HG03575 (cell line): ENCODE data around the gene KLRG1.

Experiments used
- ATAC-seq: cut with Tn5 transposase; IDR thresholded peaks from one replicate; pipeline ENCODE4 v1.9.1; 2021; ENCODE audit not compliant: unreplicated experiment, insufficient number of reproducible peaks, low FRiP score; ENCODE audit errors: extremely low read depth

Gene KLRG1

DNA sequence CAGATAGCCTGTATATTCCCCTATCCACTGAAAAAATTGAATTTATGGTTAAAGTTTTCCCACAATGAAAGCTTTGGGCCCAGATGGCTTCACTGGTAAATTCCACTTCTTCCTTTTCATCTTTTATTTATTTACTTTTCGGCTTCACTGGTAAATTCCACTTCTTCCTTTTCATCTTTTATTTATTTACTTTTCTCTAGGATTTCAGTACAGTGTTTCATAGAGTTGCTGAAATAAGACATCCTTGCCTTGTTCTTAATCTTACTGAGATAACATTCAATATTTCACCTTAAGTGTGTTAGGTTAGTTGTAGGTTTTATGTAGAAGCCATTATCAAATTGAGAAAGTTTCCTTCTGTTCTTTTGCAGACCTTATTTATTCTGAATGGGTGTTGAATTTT is 18.9 kb upstream of the KLRG1 start:
- no peak for ATAC-seq

DNA sequence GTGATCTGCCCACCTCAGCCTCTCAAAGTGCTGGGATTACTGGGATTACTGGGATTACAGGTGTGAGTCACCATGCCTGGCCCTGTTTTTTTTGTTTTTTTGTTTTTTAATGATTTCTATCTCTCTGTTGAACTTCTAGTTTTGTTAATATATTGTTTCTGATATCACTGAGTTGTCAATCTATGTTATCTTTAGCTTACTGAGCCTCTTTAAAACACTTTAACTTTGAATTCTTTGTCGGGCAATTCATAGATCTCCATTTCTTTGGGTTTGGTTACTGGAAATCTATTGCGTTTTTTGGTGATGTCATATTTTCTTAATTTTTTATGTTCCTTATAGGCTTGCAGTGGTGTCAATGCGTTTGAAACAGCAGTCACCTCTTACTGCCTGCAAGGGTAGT is 9.2 kb upstream of the KLRG1 start:
- ATAC-seq: no peak

DNA sequence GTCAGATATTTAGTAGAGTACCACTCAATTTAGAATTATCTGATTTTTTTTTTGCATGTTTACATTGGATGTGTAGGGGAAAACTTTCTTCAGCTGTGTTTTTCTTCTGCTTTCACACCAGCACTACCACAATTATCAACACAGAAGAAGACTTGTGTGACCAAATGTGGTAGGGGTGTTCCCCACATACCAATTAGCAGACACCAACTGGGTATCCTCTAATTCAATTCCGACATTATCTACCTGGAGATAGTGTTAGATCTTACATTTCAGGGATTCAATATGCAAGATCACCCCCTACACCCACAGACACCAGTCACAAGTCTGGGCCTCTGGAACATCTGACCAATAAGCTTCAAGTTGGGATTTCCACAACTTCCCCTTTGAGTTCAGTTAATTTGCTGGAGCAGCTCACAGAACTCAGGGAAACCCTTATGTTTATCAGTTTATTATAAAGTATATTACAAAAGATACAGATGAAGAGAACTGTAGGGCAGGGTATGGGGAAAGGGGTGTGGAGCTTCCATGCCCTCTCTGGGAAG is 4.1 kb upstream of the KLRG1 start:
- no peak for ATAC-seq

DNA sequence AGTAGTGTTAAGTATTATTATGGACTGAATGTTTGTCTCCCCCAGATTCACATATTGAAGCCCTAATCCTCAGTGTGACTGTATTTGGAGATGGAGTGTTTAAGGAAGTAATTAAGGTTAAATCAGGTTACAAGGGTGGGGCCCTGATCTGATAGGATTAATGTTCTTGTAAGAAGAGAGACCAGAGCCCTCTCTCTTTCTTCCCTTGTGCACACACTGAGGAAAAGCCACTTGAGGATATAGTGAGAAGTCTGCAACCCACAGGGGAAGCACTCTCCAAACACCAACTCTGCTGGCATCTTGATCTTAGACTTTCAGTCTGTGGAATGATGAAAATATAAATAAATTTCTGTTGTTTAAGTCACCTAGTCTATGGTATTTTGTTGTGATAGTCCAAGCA is 2.2 kb upstream of the KLRG1 start:
- ATAC-seq: no peak

DNA sequence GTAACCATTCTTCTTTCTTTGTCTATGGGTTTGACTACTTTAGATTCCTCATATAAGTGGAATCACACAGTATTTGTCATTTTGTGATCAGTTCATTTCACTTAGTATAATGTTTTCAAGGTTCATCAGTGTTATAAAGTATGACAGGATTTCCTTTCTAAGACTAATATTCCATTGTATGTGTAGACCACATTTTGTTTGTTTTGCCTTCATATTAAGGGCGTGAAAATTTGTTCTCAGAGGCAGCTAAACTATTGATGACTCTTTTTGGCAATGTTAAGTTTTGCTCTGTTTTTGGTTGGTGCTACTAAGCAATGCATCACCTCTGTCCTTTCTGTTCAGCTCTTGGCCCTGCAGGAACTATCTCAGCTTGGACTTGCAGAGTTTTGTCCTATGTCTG is 1.7 kb upstream of the KLRG1 start:
- no peak for ATAC-seq

DNA sequence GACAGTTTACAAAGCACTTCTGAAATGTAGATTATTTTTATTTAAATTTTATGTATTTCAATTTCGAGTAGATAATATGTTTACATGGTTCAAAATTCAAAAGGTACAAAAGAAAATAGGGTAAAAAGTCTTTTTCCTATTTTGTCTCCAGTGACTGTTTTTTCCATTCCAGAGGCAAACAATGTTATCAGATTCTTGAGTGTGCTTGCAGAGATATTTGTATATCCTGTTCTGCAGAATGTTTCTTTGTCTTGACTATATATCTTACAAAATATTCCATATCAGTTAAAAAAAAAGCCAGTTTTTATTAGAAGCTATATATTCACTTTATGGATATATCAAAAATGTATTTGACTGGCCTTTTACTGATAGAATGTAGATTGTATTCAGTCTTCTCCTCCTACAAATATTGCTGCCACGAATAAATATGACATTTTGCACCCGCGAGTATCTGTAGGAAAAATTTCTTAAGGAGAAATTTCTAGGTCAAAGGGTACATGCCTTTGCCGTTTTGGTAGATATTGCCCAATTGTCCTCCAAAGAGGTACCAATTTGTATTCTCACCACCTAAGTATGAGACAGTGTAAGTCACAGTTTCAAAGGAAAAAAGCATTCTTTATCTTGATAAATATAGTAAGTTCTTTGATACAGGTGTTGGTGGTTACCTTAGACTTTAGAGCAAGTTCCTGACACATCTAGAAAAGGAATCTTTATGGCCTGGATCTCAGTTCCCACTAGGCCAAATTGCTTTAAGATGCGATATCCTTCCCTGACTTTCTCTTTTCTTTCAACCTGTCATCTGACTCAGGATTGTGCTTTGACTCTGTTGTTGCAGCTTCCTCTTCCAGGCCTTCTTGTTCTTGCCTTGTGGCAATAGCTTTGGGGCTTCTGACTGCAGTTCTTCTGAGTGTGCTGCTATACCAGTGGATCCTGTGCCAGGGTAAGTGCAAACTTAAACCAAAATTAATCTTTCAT is 2.3 kb downstream of the KLRG1 start:
- ATAC-seq: no peak

DNA sequence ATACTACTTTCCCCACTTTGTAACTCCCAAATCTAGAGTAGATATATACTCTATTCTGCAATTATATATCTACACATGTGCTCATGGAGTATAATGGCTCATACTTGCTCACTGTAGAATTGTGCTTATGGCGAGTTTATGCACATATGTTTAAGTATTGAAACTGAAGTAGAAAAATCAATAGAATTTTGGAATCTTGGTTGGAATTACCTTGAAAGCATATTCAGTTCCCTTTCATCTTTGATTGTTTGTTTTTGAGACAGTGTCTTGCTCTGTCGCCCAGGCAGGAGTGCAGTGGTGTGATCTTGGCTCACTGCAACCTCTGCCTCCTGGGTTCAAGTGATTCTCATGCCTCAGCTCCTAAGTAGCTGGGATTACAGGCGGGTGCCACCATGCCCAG is 4.5 kb downstream of the KLRG1 start:
- ATAC-seq: no peak

DNA sequence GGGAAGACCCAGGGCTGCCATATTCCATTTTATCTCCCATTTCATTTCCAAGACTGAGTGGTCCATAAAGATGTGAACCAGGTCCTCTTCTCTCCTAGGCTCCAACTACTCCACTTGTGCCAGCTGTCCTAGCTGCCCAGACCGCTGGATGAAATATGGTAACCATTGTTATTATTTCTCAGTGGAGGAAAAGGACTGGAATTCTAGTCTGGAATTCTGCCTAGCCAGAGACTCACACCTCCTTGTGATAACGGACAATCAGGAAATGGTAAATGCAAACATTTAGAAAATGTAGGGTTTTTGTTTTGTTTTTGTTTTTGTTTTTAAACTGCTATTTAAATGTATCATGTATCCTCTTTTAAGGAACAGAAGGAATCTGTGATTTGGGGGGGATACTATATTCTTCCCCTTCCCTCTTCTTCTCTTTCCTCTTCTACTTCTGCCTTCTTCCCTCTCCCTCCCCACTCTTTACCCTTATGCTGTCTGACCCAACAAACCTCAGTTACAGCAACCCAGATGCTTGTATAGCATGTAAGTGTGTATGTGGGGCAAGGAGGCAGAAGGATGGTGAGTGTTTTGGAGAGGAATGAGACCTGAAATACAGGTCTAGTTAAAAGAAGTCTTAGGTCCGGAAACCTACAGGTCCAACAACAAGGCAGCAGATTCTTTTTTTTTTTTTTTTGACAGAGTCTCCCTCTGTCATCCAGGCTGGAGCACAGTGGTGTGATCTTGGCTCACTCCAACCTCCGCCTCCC is 5.9 kb downstream of the KLRG1 start:
- ATAC-seq: no peak

DNA sequence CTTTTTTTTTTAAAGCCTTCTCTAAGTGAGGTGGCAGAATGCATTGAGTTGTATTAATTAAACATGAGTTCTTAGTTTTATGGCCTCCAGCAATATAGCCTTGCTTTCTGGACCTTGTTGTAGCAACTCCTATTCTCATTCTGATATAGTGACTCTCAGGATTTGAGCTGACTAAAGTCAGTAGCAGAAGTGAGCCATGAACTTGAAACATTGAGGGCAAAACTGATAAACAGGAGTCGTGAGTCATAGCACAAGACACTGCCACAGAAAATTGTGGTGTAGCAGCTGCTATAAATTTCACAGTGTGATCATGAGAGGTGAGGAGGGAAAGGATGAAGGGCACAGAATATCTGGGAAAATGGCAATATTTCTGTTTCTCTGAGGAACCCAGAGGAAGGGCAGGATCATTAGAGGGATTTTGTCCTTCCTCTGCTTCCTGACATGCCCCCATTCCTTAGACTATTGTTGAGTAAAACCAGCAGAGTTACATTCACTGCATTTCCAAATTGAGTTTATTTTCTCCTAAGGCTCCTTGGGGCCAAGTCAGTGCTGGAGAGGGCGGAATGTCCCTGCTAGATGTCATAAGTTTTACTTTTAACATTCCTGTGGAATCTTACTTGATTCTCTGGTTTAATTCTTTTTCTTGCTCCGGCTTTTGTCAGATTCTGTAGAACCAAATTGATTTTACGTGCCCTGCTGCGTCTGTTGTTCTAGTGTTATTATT is 7.5 kb downstream of the KLRG1 start:
- ATAC-seq: peak; percentile 62

DNA sequence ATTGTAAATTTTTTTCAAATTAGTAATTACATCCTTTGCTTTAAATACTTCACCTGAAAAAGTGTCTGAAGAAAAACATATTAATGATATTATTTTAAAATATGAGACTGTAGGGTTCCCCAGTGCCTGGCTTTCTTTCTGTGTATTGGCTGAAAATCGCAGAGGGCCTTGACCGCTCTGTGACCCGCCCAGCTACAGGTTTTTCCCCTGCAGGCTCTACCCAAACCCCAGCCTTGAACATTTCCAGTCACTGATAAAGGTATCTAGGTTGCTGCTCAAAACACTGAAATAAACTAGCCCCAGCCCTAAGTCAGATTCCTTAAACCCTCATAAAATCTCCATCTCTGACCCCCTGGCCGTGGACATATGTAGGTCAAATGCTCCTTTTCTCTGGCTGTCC is 11.9 kb downstream of the KLRG1 start:
- ATAC-seq: no peak

DNA sequence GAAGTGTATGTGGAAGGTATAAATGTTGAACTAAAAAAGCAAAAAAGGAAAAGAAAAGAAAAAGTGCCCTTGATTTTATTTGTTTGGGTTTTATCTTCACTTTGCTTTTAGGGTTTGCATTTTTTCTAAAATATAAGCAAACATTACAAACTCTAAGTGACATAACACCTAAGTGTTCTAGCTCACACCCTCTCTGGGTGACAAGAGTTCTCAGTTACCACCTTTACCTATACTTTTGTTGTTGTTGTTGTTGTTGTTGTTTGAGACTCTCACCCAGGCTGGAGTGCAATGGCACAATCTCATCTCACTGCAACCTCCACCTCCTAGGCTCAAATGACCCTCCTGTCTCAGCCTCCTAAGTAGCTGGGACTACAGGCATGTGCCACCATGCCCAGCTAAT is 13.0 kb downstream of the KLRG1 start:
- no peak for ATAC-seq

DNA sequence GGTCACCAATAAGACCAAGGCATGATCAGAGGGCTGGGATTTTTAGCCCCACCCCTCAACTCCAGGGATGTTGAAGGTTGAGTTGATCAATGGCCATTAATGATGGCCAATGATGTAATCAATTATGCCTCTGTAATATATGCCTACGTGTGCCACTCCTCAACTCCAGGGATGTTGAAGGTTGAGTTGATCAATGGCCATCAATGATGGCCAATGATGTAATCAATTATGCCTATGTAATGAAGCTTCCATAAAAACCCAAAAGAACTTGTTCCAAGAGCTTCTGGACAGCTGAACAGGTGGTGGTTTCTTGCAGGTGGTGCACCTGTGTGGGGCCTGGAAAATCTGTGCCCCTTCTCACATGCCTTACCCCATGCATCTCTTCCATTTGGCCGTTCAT is 33.2 kb downstream of the KLRG1 start:
- no peak for ATAC-seq

DNA sequence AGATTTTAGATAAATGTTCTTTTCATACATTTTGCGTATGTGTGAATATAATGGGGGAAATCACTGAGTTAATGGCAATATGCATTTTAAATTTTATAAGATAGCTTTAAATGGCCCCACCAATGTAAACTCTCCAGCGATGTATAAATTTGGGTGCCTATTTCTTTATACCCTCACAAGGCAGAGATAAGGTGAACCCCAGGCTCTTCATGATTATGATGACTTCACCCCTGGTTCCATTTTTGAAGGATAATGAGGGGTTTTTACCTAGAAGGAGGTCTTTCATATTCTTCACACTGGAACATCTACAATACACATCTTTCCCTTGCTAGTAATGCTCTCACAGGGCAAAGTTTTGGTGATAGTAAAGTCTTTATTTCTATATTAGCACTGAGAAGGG is 35.2 kb downstream of the KLRG1 start:
- ATAC-seq: no peak

DNA sequence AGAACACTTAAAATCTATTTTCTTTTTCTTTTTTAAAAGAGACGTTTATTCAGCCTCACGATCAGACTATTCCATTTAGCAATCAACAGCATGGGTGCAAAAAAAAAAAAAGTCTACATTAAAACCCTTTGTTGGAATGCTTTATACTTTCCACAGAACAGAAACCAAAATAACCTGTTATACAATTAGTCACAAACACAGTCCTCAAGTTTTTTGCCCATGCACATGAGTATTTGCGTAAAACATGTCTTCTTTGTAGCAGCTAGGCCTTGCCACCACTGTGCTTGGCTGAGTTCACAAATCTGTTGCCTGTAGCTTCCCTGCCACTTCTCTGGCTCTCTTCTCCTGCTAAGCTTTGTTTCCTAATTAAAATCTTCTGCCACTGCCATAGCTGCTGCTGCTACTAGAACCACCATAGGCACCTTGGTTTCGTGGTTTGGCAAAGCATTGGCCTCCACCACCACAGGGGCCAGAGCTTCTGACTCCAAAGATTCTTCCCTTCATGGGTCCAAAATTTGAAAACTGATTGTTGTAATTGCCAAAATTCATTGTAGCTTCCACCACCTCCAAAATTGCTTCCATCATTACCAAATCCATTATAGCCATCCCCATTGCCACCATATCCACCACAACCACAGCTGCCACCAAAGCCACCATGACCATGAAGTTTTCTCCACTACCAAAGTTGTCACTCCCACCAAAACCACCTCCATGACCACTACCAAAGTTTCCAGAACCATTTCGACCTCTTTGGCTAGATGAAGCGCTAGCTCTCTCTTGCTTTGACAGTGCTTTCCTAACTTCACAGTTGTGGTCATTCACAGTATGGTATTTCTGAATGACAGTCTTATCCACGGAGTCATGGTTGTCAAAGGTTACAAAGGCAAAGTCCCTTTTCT is 38.1 kb downstream of the KLRG1 start:
- ATAC-seq: no peak

DNA sequence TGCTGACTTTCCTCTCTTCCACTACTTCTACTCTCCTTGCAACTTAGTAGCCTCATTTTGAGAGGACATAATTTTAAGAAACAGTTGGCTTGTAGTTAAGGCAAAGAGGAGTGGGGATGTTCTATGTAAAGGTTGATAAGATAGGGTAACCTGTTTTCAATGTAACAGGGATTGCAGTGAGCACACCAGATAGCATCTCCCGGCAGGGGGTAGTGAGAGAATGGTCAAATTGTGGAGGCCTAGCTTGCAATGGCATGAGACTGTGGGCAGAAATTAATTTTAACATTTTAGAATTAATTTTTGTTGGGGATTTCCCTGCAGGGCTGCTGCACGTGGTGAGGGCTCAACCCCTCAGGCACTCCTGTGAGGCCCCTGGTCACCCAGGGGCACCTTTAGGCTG is 41.4 kb downstream of the KLRG1 start:
- ATAC-seq: no peak

DNA sequence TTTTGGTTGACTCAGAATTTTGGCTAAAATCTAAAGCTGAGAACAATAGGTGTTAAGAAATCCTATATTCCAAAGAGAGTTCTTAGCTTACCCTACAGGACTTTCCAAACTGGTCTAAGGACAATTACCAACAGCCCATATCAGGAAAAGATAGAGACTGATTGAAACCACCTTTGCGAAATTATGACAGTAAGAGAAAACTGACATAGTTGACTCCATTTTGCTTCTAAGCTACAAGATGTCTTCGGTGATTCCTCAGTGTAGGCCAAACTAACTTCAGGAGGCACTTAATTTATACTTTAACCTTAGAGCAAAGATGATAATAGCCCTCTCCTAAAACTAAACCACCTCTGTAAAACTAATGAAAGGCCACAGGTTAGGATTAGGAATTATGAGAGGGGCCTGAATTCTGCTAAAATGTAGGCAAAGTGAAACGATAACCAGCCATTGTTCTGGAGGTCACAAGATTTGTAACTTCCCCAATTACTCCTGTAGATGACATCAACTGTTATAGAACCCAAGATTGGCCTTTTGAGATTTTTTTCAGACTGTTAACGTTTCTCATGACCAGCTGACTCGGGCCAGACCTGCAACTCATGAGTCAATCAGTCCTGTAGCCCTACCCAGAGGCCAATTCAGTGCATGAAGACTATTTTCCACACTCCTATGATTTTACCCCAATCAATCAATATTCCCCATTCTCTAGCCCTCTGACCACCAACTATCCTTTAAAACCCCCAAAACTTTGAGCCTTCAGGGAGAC is 43.0 kb downstream of the KLRG1 start:
- ATAC-seq: no peak

DNA sequence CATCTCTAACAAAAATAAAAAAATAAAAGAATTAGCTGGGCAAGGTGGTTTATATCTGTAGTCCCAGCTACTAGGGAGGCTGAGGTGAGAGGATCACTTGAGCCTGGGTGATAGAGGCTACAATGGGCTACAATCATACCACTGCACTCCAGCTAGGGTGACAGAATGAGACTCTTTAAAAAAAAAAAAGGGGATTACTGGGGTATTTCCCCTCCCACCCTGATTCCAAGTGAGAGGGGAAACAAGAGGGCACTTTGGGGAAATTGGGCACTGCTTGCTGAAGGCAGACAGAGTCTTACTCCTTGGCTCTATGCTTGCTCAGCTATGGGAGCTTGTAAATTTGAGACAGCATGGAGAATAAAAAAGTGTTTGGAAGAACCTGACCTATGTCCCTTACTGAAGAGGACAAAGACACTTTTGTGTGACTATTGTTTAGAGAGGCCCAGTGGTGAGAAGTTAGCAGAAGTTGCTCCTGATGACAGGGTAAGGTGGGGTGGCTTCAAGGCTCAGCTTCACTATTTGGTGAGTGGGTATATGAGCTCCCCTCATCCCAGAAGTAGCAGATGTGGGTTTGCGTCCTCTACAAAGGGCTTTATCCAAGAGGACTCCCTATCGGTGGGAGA is 44.0 kb downstream of the KLRG1 start:
- ATAC-seq: no peak
